ENCODE data around the gene CACNA2D4.

CACNA2D4 gene

DNA sequence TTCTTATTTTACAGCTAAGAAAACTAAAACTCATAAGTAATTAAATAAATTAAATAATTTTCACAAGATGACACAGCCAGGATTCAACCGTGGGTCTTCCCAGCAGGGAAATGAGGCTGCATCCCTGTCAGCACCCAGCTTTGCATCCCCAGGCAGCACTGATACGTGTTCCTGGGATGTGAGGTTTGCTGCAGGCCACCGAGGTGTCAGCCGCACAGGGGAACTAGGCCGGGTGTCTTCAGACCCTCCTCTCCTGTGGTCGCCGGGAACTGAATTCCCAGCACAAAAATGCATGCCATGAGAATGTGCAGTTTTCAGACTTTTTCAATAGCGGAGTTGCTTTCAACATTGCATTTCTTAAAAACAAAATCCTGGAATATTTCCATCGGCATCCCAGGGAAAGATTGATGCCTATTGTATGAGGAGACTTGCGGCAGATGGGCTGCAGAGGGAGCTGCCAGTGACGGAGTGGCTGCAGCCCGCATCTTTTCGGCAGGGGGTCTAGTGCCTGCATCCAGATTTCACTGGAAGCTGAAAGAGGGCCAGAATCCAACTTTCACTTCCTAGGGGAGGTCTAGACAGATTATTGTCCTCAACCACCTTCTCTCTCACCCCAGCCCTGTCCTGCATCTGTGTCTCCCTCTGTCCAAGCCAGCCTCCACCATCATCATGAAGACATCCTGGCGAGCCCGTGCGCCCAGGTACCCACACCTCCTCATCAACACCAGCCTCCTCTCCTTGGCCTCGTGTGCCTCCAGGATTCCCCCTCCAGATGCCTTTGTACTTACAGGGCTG, 85.5 kb downstream of the CACNA2D4 start:
- no peak for TF ChIP-seq CTCF (IDR thresholded peaks at IDR 0.05; ENCODE audit: low read depth, low read length)
- in situ Hi-C loops (cut with HindIII; ENCODE audit: low sequenced_read_pairs) = no loop called here
- no peak for DNase-seq (ENCODE audit: low read depth, low spot score)
- H3K4me3 ChIP-seq (ENCODE audit: low read depth, low read length) = no peak overlapping the region

DNA sequence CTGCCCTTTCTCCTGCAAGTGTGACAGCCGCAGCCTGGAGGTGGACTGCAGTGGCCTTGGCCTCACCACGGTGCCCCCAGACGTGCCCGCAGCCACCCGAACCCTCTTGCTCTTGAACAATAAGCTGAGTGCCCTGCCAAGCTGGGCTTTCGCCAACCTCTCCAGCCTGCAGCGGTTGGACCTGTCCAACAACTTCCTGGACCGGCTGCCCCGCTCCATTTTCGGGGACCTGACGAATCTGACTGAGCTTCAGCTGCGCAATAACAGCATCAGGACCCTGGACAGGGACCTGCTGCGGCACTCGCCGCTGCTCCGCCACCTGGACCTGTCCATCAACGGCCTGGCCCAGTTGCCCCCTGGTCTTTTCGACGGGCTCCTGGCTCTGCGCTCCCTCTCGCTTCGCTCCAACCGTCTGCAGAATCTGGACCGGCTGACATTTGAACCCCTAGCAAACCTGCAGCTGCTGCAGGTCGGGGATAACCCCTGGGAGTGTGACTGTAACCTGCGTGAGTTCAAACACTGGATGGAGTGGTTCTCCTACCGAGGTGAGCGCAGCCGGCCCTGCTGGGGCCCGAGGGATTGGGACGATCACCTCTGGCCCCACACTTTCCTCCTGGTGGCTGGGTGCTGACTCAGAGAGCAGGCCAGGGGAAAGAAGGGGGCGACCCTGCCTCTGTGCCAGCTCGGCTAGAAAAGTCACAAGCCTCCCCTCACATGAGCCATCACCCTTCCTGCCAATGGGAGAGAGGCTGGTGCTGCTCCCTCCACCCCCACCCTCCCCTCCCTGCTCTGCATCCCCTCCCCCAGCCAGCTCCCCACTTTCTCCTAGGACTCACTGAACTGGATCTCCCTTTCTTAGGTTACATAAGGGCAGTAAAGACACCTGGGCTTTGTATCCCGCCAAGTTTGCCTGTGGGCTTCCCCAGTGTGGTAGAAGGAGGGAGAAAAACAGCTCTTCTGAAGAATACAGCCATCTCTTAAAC, 87.2 kb downstream of the CACNA2D4 start:
- in situ Hi-C loops (cut with HindIII; ENCODE audit: low sequenced_read_pairs) = no loop called here
- H3K4me3 ChIP-seq (ENCODE audit: low read depth, low read length) = no peak overlapping the region
- DNase-seq (ENCODE audit: low read depth, low spot score) = peak; percentile 54
- TF ChIP-seq CTCF (IDR thresholded peaks at IDR 0.05; ENCODE audit: low read depth, low read length) = no peak

- no peak for DNase-seq (ENCODE audit: low read depth, low spot score)
- in situ Hi-C loops (cut with HindIII; ENCODE audit: low sequenced_read_pairs) = no loop called here
- no peak for TF ChIP-seq CTCF (IDR thresholded peaks at IDR 0.05; ENCODE audit: low read depth, low read length)
- no peak overlapping the region for H3K4me3 ChIP-seq (ENCODE audit: low read depth, low read length)
Measured at GRCh38 chr12:1830401-1830845, 88.0 kb downstream of the CACNA2D4 start.

GRCh38 chr12:1829306-1829900, 89.0 kb downstream of the CACNA2D4 start:
- no peak for DNase-seq (ENCODE audit: low read depth, low spot score)
- in situ Hi-C loops (cut with HindIII; ENCODE audit: low sequenced_read_pairs) = no loop called here
- TF ChIP-seq CTCF (IDR thresholded peaks at IDR 0.05; ENCODE audit: low read depth, low read length) = no peak
- no peak overlapping the region for H3K4me3 ChIP-seq (ENCODE audit: low read depth, low read length)

- no peak overlapping the region for H3K4me3 ChIP-seq (ENCODE audit: low read depth, low read length)
- in situ Hi-C loops (cut with HindIII; ENCODE audit: low sequenced_read_pairs) = no loop called here
- no peak for TF ChIP-seq CTCF (IDR thresholded peaks at IDR 0.05; ENCODE audit: low read depth, low read length)
- DNase-seq (ENCODE audit: low read depth, low spot score) = no peak
Measured at GRCh38 chr12:1828856-1829255, 89.6 kb downstream of the CACNA2D4 start.

Measured in astrocyte of the spinal cord (primary cell).